ENCODE data around the gene LPAR1. TPM values are rescaled to one million over a fixed set of nuclear protein-coding genes. Genes with fewer than 3 reads are reported as not detected.
"Not testable (repeated sequence)": the region's sequence is repeated elsewhere in the genome, so short reads cannot be mapped to it uniquely, and the experiment has no call there.

Gene LPAR1
- total RNA-seq, 1 donor from 2014 or later: 0.56 TPM

DNA sequence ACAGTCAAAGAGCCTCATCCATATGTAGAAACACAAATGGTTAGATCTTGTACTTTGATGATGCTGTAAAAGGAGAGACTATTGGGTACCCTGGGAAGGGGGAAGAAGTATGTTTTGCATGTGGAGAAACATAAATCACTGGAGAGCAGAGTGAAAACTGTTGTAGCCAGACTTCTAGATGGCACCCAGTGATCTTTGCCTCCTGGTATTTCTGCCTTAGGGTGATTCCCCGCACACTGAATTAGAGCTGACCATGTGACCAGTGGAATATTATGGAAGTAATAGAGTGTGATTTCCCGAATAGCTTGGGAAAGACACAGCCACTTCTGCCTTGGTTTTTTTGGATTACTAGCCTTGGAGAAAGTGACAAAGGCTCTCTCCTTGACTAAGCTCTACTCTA, 174.3 kb downstream of the LPAR1 start:
- H3K4me1 Mint-ChIP-seq (ENCODE audit: low read depth, unreplicated experiment): no peaks in the 10 kb centered on the region
- H3K27ac Mint-ChIP-seq (ENCODE audit: unreplicated experiment): no peak overlapping the region
- no peak for DNase-seq

GRCh38 chr9:110861370-110862110, 176.7 kb downstream of the LPAR1 start:
- not testable (repeated sequence) for DNase-seq; H3K4me1 Mint-ChIP-seq (ENCODE audit: low read depth, unreplicated experiment); H3K27me3 Mint-ChIP-seq (ENCODE audit: unreplicated experiment); H3K36me3 Mint-ChIP-seq (ENCODE audit: unreplicated experiment); H3K27ac Mint-ChIP-seq (ENCODE audit: unreplicated experiment); H3K9me3 Mint-ChIP-seq (ENCODE audit: unreplicated experiment); H3K4me3 Mint-ChIP-seq (ENCODE audit: unreplicated experiment)

More for the DNA sequence above, 174.3 kb downstream of the LPAR1 start:
- Mint-ChIP-seq H3K4me3 (ENCODE audit: unreplicated experiment) (no peak overlapping the region), H3K36me3 (ENCODE audit: unreplicated experiment) (no peaks in the 10 kb centered on the region), H3K27me3 (ENCODE audit: unreplicated experiment) (no peaks in the 10 kb centered on the region), H3K9me3 (ENCODE audit: unreplicated experiment) (peaks cover 4% of the 10 kb centered on the region)
- TF ChIP-seq CTCF (IDR thresholded peaks at IDR 0.05; ENCODE audit: partially characterized antibody, unreplicated experiment): no peak

- TF ChIP-seq CTCF (IDR thresholded peaks at IDR 0.05; ENCODE audit: partially characterized antibody, unreplicated experiment): no peak
- Mint-ChIP-seq H3K4me1 (ENCODE audit: low read depth, unreplicated experiment) (no peaks in the 10 kb centered on the region), H3K27me3 (ENCODE audit: unreplicated experiment) (no peaks in the 10 kb centered on the region), H3K27ac (ENCODE audit: unreplicated experiment) (no peak overlapping the region), H3K9me3 (ENCODE audit: unreplicated experiment) (peaks cover 4% of the 10 kb centered on the region), H3K36me3 (ENCODE audit: unreplicated experiment) (no peaks in the 10 kb centered on the region), H3K4me3 (ENCODE audit: unreplicated experiment) (no peak overlapping the region)
- DNase-seq: no peak
Measured at GRCh38 chr9:110856772-110857171, 181.5 kb downstream of the LPAR1 start.

DNA sequence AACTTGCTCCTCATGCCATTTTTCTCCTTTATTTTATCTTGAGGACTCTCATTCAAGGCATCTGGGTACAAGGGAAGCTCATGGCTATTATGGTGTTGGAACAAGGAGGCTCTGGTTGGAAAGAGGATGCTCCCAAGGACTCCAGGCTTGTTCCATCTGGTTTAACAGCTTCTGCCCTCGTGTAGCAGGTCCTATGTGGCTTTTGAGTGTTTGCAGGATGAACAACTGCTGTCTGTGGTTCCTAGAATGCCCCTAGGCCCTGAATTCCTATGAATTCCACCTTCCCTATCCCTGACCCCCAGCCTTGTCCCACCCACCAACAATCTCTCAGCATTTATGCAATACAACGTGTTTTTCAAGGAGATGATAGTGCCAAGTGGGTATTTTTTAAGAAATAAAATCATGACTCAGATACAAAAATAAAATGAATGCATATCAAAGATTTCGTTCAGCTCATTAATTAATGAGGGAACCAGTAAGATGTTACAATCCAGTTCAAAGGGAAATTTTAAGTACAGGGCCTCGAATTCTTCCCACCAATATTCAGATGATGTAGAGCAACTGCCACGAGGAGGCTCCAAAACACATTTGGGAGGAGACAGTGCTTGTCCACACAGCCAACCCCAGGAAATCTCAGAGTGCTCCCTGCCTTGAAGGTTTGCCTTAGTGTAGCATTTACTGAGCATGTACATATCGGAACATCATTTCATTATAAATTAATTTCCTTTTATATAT, 187.7 kb downstream of the LPAR1 start:
- no peak for TF ChIP-seq CTCF (IDR thresholded peaks at IDR 0.05; ENCODE audit: partially characterized antibody, unreplicated experiment)
- Mint-ChIP-seq H3K36me3 (ENCODE audit: unreplicated experiment) (no peaks in the 10 kb centered on the region), H3K27ac (ENCODE audit: unreplicated experiment) (no peak overlapping the region), H3K4me3 (ENCODE audit: unreplicated experiment) (no peak overlapping the region), H3K27me3 (ENCODE audit: unreplicated experiment) (no peaks in the 10 kb centered on the region), H3K9me3 (ENCODE audit: unreplicated experiment) (no peaks in the 10 kb centered on the region), H3K4me1 (ENCODE audit: low read depth, unreplicated experiment) (no peaks in the 10 kb centered on the region)
- no peak for DNase-seq

DNA sequence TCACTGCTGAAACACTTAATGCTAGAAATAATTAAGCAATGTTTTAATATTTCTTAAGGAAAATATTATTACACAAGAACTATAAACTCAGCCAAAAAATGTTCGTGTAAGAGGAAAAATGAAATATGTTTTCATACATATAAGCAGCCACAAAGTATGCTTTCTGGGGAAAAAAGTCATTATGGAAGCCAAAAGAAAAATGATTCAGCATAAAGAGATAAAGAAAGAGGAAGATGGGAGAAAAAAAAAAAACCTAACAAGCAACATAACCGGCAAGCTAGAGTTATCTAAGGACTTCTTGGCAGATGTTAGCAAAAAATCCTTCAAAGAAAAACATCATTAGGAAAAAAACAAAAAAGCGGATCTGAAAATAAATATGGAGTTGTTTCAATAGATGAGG, 190.6 kb downstream of the LPAR1 start:
- Mint-ChIP-seq H3K27me3 (ENCODE audit: unreplicated experiment) (no peaks in the 10 kb centered on the region), H3K4me3 (ENCODE audit: unreplicated experiment) (no peak overlapping the region), H3K36me3 (ENCODE audit: unreplicated experiment) (no peaks in the 10 kb centered on the region)

More for the DNA sequence above, 190.6 kb downstream of the LPAR1 start:
- no peaks in the 10 kb centered on the region for H3K9me3 Mint-ChIP-seq (ENCODE audit: unreplicated experiment)
- no peak for TF ChIP-seq CTCF (IDR thresholded peaks at IDR 0.05; ENCODE audit: partially characterized antibody, unreplicated experiment)
- H3K27ac Mint-ChIP-seq (ENCODE audit: unreplicated experiment): no peak overlapping the region
- no peak for DNase-seq
- no peaks in the 10 kb centered on the region for H3K4me1 Mint-ChIP-seq (ENCODE audit: low read depth, unreplicated experiment)
